ENCODE measurements around the gene ATL2.

ATL2 gene

GRCh38 chr2:38248707-38249106 lies 128.4 kb downstream of the ATL2 start:
- no peak for DNase-seq (ENCODE audit: low spot score)

GRCh38 chr2:38248255-38248654 lies 128.8 kb downstream of the ATL2 start:
- no peak for DNase-seq (ENCODE audit: low spot score)

GRCh38 chr2:38246105-38246504 lies 131.0 kb downstream of the ATL2 start:
- DNase-seq (ENCODE audit: low spot score) = no peak

- no peak for DNase-seq (ENCODE audit: low spot score)
Measured at GRCh38 chr2:38245114-38245641, 131.9 kb downstream of the ATL2 start.

- DNase-seq (ENCODE audit: low spot score) = no peak
Measured at GRCh38 chr2:38244301-38244700, 132.8 kb downstream of the ATL2 start.

Measured in pons (tissue), 1 donor.